K562 (cell line): Measurements from ENCODE around the gene PSORS1C1. TPM values are rescaled to one million over a fixed set of nuclear protein-coding genes. Genes with fewer than 3 reads are reported as not detected.

Experiments
- ATAC-seq: fragments of 200-7000 bp; cut with Tn5 transposase; 3 replicates; pipeline ENCODE4 v1.9.1; 2020; ENCODE audit warnings: moderate library complexity
- BruUV-seq: library from RNA; stranded (reverse); fragments of 400-500 nt; replicated peaks from 2 replicates; lab custom pipeline; 2021; lab: Mats Ljungman, UMichigan
- CTCF ChIA-PET: fragments of 300-600 bp; formaldehyde crosslinking; extraction: SDS; loops from one replicate; lab custom pipeline; 2021; ENCODE audit warnings: low intra/inter-chr PET ratio; lab: Yijun Ruan, JAX
- POLR2A ChIA-PET: fragments of 300-600, 350-650 bp; sonication (Branson Sonifier 250); formaldehyde crosslinking; extraction: SDS; loops from one replicate; lab custom pipeline; 2021; ENCODE audit warnings: antibody characterized with exemption, inconsistent platforms; lab: Yijun Ruan, JAX
- DNase-seq, 4 experiments: peaks; one replicate each; pipeline versions ENCODE4 v3.0.0 to v3.0.0-alpha.2; 2011 to 2018; ENCODE audit warnings: low spot score in 3 of 4, mixed read lengths in 3 of 4; ENCODE audit errors: extremely low read depth in 1 of 4
- FAIRE-seq: peaks from 2 replicates; lab custom pipeline; 2011; peaks lifted over from hg19 to GRCh38; lab: Jason Lieb, UNC
- H2AFZ ChIP-seq: 2 replicates; pipeline ENCODE4 v1.6.0; 2011; ENCODE audit warnings: low read depth, low read length, control low read depth, inconsistent platforms
- H3K27ac ChIP-seq: fragments of 200-600 bp; 3 replicates; pipeline ENCODE4 v1.8.0; 2011; ENCODE audit warnings: low read depth, mild to moderate bottlenecking, control low read depth, inconsistent platforms, low read length, moderate library complexity, mixed read lengths; ENCODE audit errors: extremely low read depth
- H3K27me3 ChIP-seq, 2 experiments: fragments of 300-600 bp in 1 of 2; 2 replicates in 1 of 2; 3 replicates in 1 of 2; pipeline versions ENCODE4 v1.6.0 to v1.8.0; 2011; ENCODE audit warnings: inconsistent platforms in 2 of 2, low read length in 2 of 2, mild to moderate bottlenecking in 1 of 2, mixed read lengths in 1 of 2, moderate library complexity in 1 of 2; ENCODE audit not compliant: control insufficient read depth in 2 of 2, insufficient read depth in 2 of 2
- H3K36me3 ChIP-seq: fragments of 300-600 bp; 3 replicates; pipeline ENCODE4 v1.8.0; 2011; ENCODE audit warnings: mild to moderate bottlenecking, low read length, inconsistent platforms; ENCODE audit not compliant: control insufficient read depth, insufficient read depth
- H3K4me1 ChIP-seq, 2 experiments: fragments of 200-600 bp in 1 of 2; replicated peaks in 1 of 2; 2 replicates in 1 of 2; 3 replicates in 1 of 2; pipeline versions ENCODE4 v1.5.1 to v1.8.0; 2011; ENCODE audit warnings: inconsistent platforms in 2 of 2, low read length in 2 of 2, mild to moderate bottlenecking in 1 of 2, mixed read lengths in 1 of 2, moderate library complexity in 1 of 2; ENCODE audit not compliant: control insufficient read depth in 2 of 2, insufficient read depth in 2 of 2
- H3K4me2 ChIP-seq: 2 replicates; pipeline ENCODE4 v1.6.1; 2011; ENCODE audit warnings: low read length, control low read depth, inconsistent platforms, mixed read lengths; ENCODE audit not compliant: insufficient read depth
- H3K4me3 ChIP-seq: fragments of 200-600 bp; sonication (generic), shearing (Covaris generic); 2 replicates; pipeline ENCODE4 v1.5.1; 2016; ENCODE audit warnings: control low read depth, inconsistent platforms
- H3K79me2 ChIP-seq: fragments of 200-600 bp; 3 replicates; pipeline ENCODE4 v1.8.0; 2011; ENCODE audit warnings: low read length, inconsistent platforms; ENCODE audit not compliant: control insufficient read depth, insufficient read depth
- H3K9ac ChIP-seq, 2 experiments: 2 replicates each; pipeline versions ENCODE4 v1.6.0 to v1.6.1; 2011; ENCODE audit warnings: low read depth in 2 of 2, low read length in 2 of 2, control low read depth in 1 of 2, inconsistent platforms in 1 of 2, mild to moderate bottlenecking in 1 of 2, mixed read lengths in 1 of 2; ENCODE audit not compliant: insufficient read depth in 1 of 2
- H3K9me1 ChIP-seq: one replicate; pipeline ENCODE4 v1.6.0; 2011; ENCODE audit warnings: inconsistent platforms, mild to moderate bottlenecking, low read length, moderate library complexity; ENCODE audit not compliant: control insufficient read depth, insufficient read depth
- H3K9me3 ChIP-seq: replicated peaks from 2 replicates; pipeline ENCODE4 v1.5.1; 2011; ENCODE audit warnings: low read depth, low read length, inconsistent platforms; ENCODE audit not compliant: control insufficient read depth, insufficient read depth
- H4K20me1 ChIP-seq: replicated peaks from 2 replicates; pipeline ENCODE4 v1.6.1; 2011; ENCODE audit warnings: low read length, inconsistent platforms, mixed read lengths; ENCODE audit not compliant: control insufficient read depth, insufficient read depth
- ARNT ChIP-seq, 2 experiments: fragments of 450-650 bp; IDR thresholded peaks; 2 replicates each; pipeline ENCODE4 v1.6.1; 2016; ENCODE audit warnings: mild to moderate bottlenecking in 1 of 2
- CEBPZ ChIP-seq: fragments of 150-350 bp; IDR thresholded peaks from 2 replicates; pipeline ENCODE4 v1.6.1; 2014; ENCODE audit warnings: low read depth, mild to moderate bottlenecking, low read length, borderline replicate concordance
- HMBOX1 ChIP-seq: sonication (generic); IDR thresholded peaks from 2 replicates; pipeline ENCODE4 v1.6.1; 2016
- MCM5 ChIP-seq: fragments of 450-650 bp; IDR thresholded peaks from 2 replicates; pipeline ENCODE4 v1.6.1; 2016; ENCODE audit warnings: low read depth
- RCOR1 ChIP-seq, 2 experiments: IDR thresholded peaks; 2 replicates each; pipeline ENCODE4 v1.6.1; 2012; ENCODE audit warnings: low read depth in 2 of 2, low read length in 2 of 2, borderline replicate concordance in 1 of 2, improper control_type of control experiment in 1 of 2
- THAP7 ChIP-seq: fragments of 250-450 bp; sonication (Bioruptor Pico); IDR thresholded peaks from 2 replicates; pipeline ENCODE4 v1.5.0; 2021
- ZFP1 ChIP-seq: fragments of 450-650 bp; formaldehyde crosslinking; IDR thresholded peaks from 2 replicates; pipeline ENCODE4 v1.4.0; 2020; ENCODE audit warnings: mild to moderate bottlenecking, mixed read lengths
- ZNF197 ChIP-seq: fragments of 200-800 bp; sonication (Bioruptor generic); IDR thresholded peaks from 2 replicates; pipeline ENCODE4 v1.6.1; 2016; ENCODE audit warnings: low read depth, missing genetic modification characterization, missing compliant biosample characterization
- ZNF609 ChIP-seq: sonication (generic); formaldehyde crosslinking; IDR thresholded peaks from 2 replicates; pipeline ENCODE4 v1.8.1; 2023; ENCODE audit warnings: missing genetic modification reagents, mild to moderate bottlenecking, borderline replicate concordance
- ZNF740 ChIP-seq, 3 experiments: fragments of 200-800 bp in 1 of 3; sonication (Bioruptor generic) in 1 of 3; sonication (generic) in 1 of 3; formaldehyde crosslinking in 1 of 3; IDR thresholded peaks; 2 replicates each; pipeline versions ENCODE4 v1.6.1 to v1.8.0; 2016 to 2022; ENCODE audit warnings: mild to moderate bottlenecking in 2 of 3, missing compliant biosample characterization in 2 of 3, missing genetic modification characterization in 2 of 3, missing genetic modification reagents in 1 of 3
- WGBS: fragments of 100-300 bp; shearing (Covaris generic); methylation state at CpG from one replicate; pipeline ENCODE4 v1.1.6; 2016; ENCODE audit warnings: low coverage, mixed read lengths; ENCODE audit not compliant: insufficient coverage; ENCODE audit errors: missing lambda C conversion rate; 5-methylcytosine and 5-hydroxymethylcytosine counted together
- in situ Hi-C: fragments of 300-500 bp; cut with MboI; formaldehyde crosslinking; loops from 4 replicates; pipeline ENCODE4 v1.15.0; 2018; ENCODE audit warnings: inconsistent platforms, mixed read lengths
- intact Hi-C: fragments of 100-400 bp; cut with micrococcal nuclease; formaldehyde crosslinking; loops from 2 replicates; pipeline ENCODE4 v1.14.2; 2022
- polyA plus RNA-seq, 8 experiments: library from polyadenylated mRNA; depleted of rRNA in 4 of 8; stranded (reverse) in 5 of 8; unstranded in 3 of 8; fragments of >200 nt; fragmentation: Nextera tagmentation in 2 of 8; fragmentation: Illumina TruSeq in 1 of 8; extraction: Ambion mirVana in 2 of 8; extraction: Trizol in 1 of 8; gene quantifications; 2 replicates each; pipeline versions ENCODE4 v1.2.1 to v1.2.3, GENCODE V29; 2011 to 2014; ENCODE audit warnings: inconsistent platforms in 1 of 8, missing spikeins in 1 of 8
- total RNA-seq, 7 experiments: library from RNA; depleted of rRNA in 6 of 7; stranded (reverse); fragments of >200 nt in 6 of 7; fragmentation: Illumina TruSeq in 2 of 7; extraction: Trizol in 2 of 7; gene quantifications; 2 replicates each; pipeline versions ENCODE4 v1.2.1 to v1.2.3, GENCODE V29; 2011 to 2021; ENCODE audit warnings: low replicate concordance in 1 of 7

The PSORS1C1 gene
- total and polyA plus RNA-seq, 9 of the 15 experiments (the other 6 are each of a cell fraction or from before 2014, with no cell fraction given): 0.11 TPM; not detected in 8

- intact Hi-C loops (no loop called here), in situ Hi-C loops (no loop called here)
- H3K9me1 ChIP-seq: no peaks in the 10 kb centered on the region
- no peak for ATAC-seq
- H3K9me3 ChIP-seq: no peaks in the 10 kb centered on the region
- no peaks in the 10 kb centered on the region for H3K79me2 ChIP-seq
- no peak for FAIRE-seq
- POLR2A ChIA-PET: interaction anchor here (0.6 kb wide), 1 partner anchor 539 kb away, joined by 3 read pairs; no protein-coding TSS in a partner anchor
- no peaks in the 10 kb centered on the region; the same call in 1 of the 2 replicates for H4K20me1 ChIP-seq
- H3K4me1 ChIP-seq: peaks cover 0 to 5% of the 10 kb centered on the region in 2 experiments; a peak in 3 of 5 replicates
- H2AFZ ChIP-seq: no peak overlapping the region
- no peak overlapping the region for H3K4me3 ChIP-seq
- no peak overlapping the region for H3K4me2 ChIP-seq
- 83% methylated on average over 11 of the region's 11 CpGs for WGBS
- peaks cover 42% of the 10 kb centered on the region; the same call in 2 of the 3 replicates for H3K36me3 ChIP-seq
- DNase-seq: no peak
- H3K27me3 ChIP-seq: no peaks in the 10 kb centered on the region; a peak in 1 of 5 replicates
- no peak overlapping the region for H3K27ac ChIP-seq
- peak overlapping the region in 1 of 2 experiments; percentile 48; a peak in 1 of 4 replicates for H3K9ac ChIP-seq
- BruUV-seq: no TSS peak
- CTCF ChIA-PET: interaction anchor here (1.5 kb wide), 1 partner anchor 48 kb away, joined by 4 read pairs; no protein-coding TSS in a partner anchor
- TF ChIP-seq ZNF197: no peak
- TF ChIP-seq RCOR1 (IDR thresholded peaks at IDR 0.05; ENCODE audit: borderline replicate concordance in 1 of 2, low read depth in 2 of 2, low read length in 2 of 2): no peak
- TF ChIP-seq CEBPZ: no peak
- TF ChIP-seq MCM5: no peak
- TF ChIP-seq ARNT (IDR thresholded peaks at IDR 0.05): no peak
- TF ChIP-seq HMBOX1: no peak
- TF ChIP-seq ZNF740 (CRISPR knock-in tag; IDR thresholded peaks at IDR 0.05): no peak
- no peak for TF ChIP-seq ZNF740 (tag; IDR thresholded peaks at IDR 0.05)
- no peak for TF ChIP-seq ZFP1 (CRISPR knock-in tag)
- TF ChIP-seq THAP7 (CRISPR knock-in tag): no peak
- TF ChIP-seq ZNF609 (CRISPR knock-in tag): no peak
These were observed 28.5 kb downstream of the PSORS1C1 start for GRCh38 chr6:31143148-31143547.
